Measurements from ENCODE around the gene MTSS2.

GRCh38 chr16:70648606-70649005 is 37.2 kb downstream of the MTSS2 start:
- TF ChIP-seq EZH2 (IDR thresholded peaks at IDR 0.05; ENCODE audit: borderline replicate concordance, insufficient read depth, low read length, poor library complexity, severe bottlenecking), result no peak
- no peak for TF ChIP-seq CTCF (IDR thresholded peaks at IDR 0.05; ENCODE audit: poor library complexity, severe bottlenecking)
- TF ChIP-seq, protein P1, sequence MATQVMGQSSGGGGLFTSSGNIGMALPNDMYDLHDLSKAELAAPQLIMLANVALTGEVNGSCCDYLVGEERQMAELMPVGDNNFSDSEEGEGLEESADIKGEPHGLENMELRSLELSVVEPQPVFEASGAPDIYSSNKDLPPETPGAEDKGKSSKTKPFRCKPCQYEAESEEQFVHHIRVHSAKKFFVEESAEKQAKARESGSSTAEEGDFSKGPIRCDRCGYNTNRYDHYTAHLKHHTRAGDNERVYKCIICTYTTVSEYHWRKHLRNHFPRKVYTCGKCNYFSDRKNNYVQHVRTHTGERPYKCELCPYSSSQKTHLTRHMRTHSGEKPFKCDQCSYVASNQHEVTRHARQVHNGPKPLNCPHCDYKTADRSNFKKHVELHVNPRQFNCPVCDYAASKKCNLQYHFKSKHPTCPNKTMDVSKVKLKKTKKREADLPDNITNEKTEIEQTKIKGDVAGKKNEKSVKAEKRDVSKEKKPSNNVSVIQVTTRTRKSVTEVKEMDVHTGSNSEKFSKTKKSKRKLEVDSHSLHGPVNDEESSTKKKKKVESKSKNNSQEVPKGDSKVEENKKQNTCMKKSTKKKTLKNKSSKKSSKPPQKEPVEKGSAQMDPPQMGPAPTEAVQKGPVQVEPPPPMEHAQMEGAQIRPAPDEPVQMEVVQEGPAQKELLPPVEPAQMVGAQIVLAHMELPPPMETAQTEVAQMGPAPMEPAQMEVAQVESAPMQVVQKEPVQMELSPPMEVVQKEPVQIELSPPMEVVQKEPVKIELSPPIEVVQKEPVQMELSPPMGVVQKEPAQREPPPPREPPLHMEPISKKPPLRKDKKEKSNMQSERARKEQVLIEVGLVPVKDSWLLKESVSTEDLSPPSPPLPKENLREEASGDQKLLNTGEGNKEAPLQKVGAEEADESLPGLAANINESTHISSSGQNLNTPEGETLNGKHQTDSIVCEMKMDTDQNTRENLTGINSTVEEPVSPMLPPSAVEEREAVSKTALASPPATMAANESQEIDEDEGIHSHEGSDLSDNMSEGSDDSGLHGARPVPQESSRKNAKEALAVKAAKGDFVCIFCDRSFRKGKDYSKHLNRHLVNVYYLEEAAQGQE (IDR thresholded peaks at IDR 0.05; ENCODE audit: borderline replicate concordance), result no peak
- no peak for TF ChIP-seq RAD21 (conservative IDR thresholded peaks at IDR 0.05)
- no peak for TF ChIP-seq TAF1 (IDR thresholded peaks at IDR 0.05; ENCODE audit: low read depth)
